GM18907 (cell line): ENCODE results near the gene SEMA5A.
"Not testable (repeated sequence)": the region's sequence is repeated elsewhere in the genome, so short reads cannot be mapped to it uniquely, and the experiment has no call there.

Source experiments
- ATAC-seq: cut with Tn5 transposase; IDR thresholded peaks from one replicate; pipeline ENCODE4 v1.9.1; 2021; ENCODE audit warnings: mild to moderate bottlenecking, moderate library complexity; ENCODE audit not compliant: unreplicated experiment

SEMA5A gene

GRCh38 chr5:9401786-9402472, 143.9 kb downstream of the SEMA5A start:
- no peak for ATAC-seq

- ATAC-seq = not testable (repeated sequence)
Observed at GRCh38 chr5:9399783-9400182, 146.1 kb downstream of the SEMA5A start.

GRCh38 chr5:9399094-9399493, 146.8 kb downstream of the SEMA5A start:
- no peak for ATAC-seq

GRCh38 chr5:9398227-9398626, 147.6 kb downstream of the SEMA5A start:
- ATAC-seq = no peak

- no peak for ATAC-seq
Observed at GRCh38 chr5:9396285-9396770, 149.5 kb downstream of the SEMA5A start.

- no peak for ATAC-seq
Observed at GRCh38 chr5:9395706-9396105, 150.2 kb downstream of the SEMA5A start.

- ATAC-seq = no peak
Observed at GRCh38 chr5:9394221-9394620, 151.7 kb downstream of the SEMA5A start.

- no peak for ATAC-seq
Observed at GRCh38 chr5:9392625-9393024, 153.2 kb downstream of the SEMA5A start.

- no peak for ATAC-seq
Observed at GRCh38 chr5:9391080-9391479, 154.8 kb downstream of the SEMA5A start.

DNA sequence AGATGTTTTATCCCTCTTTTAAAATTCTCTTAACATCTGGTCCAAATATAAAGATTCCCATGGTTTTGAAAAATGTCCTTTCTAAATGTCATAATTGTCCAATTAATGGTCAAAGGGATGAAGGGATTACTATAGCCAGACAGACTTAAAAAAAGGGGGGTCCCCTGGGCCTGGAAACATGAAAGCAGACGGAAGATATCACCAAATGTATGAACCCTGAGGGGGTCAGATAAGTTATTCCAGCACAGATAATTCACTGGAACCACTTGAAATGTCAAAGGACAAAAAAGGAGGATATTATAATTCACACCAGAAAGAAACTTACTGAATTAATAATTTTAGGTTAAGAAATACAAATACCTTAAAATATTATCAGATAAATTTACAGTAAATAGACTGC, 155.8 kb downstream of the SEMA5A start:
- no peak for ATAC-seq

GRCh38 chr5:9388941-9389674, 156.8 kb downstream of the SEMA5A start:
- ATAC-seq = no peak

GRCh38 chr5:9387879-9388278, 158.0 kb downstream of the SEMA5A start:
- ATAC-seq = no peak

- no peak for ATAC-seq
Observed at GRCh38 chr5:9386945-9387344, 158.9 kb downstream of the SEMA5A start.

DNA sequence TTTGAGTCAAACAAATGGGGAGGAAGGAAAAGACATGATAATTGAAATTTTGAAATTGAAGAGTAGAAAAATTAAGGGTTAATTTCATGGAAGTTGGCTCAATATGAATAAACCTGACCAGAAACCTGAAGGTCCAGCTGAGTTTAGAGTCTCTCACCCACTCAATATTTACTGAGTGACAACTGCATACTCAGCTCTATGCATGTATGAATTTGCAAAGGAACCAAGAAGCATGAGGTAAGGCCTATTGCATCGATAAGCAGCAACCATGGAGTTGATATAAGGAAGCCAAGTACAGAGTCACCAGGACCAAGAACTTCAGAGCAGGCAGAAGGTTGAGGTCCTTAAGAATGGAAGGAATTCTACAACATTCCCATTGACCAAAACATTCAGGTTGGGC, 163.4 kb downstream of the SEMA5A start:
- no peak for ATAC-seq

- peak; percentile 98 for ATAC-seq
Observed at GRCh38 chr5:9381464-9381863, 164.4 kb downstream of the SEMA5A start.

DNA sequence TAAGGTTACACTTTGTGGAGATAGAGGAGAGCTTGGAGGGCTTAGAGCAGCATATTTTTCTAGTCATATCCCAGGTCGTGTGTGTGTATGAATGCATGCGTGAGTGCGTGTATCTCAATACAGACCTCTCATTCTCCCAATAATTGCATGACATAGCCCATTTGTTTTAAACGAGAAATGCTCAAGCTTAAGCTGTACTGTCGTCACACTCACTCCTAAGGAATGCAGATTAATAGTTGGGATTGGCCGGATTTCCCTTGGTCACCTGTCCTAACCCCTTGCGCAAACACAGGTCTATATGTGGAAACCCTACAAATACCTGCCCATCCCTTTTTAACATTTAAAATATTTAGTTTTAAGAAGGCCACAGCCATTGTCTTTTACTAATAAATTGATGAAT, 165.8 kb downstream of the SEMA5A start:
- ATAC-seq = no peak

DNA sequence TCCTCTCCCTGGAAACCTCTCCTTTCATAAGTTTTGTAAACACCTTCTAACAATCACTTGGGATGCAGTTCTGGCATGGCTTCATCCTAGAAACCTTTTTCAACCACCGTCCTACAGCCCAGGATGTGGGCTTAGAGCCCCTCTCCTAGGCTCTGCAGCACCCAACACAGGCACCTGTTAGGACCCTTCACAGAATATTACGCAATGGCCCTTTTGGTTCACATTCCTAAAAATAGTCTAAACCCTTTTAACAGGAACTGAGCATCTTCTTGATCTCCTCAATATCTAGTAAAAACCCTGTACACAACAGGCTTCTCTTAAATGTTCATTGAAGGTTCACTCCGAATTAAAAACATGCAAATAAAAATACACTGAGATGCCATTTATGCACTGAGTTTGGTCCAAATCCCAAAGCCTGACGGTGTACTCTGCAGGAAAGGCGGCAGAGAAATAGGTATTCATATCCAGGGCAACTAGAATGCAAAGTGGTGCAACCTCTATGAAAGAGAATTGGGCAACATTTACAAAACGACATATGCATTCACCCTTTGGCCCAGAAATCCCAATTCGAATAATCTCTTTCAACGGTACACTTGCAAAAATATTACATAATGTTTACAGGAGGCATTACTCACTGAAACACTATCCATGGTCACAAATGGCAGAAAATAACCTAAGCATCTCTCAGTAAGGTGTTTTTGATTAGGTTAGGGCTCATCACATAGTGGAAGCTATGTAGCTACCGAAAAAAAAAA, 169.3 kb downstream of the SEMA5A start:
- no peak for ATAC-seq

- ATAC-seq = no peak
Observed at GRCh38 chr5:9375756-9376155, 170.1 kb downstream of the SEMA5A start.

DNA sequence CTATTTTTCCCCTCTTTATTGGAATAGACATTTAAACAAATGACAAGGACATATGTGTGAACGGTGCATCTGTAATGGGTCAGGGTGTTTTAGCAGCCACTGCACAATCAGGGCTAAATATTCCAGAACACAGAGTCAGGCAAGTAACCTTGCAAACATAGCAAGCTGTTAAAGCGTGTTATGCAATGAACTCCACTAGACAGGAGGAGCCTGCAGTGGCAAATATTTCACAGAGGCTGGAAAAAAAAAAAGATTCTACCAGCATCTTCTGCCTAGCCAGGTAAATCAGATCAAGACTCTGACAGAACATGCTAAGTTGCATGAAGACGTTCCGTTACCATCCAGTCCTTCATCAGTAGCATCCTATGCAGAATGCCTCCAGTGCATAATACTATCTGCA, 171.8 kb downstream of the SEMA5A start:
- ATAC-seq = no peak

GRCh38 chr5:9373571-9373970, 172.3 kb downstream of the SEMA5A start:
- no peak for ATAC-seq

DNA sequence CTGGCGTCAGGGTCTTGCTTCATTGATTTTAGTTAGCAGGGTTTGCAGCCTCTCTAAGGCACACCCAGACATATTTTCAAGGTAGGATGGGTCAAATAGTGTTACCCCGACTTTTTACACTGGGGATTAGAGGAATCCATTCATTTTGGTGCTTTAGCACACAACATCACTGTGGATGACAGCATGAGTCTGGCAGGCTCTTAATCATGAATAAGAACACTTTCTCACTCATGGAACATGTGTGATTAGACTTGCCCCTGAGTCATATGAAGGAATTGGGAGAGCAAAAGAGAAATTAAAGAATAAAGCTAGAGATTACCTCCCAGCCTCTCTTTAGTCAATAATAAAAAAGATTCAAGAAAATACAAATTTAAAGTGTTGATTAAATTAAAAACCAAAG, 175.6 kb downstream of the SEMA5A start:
- ATAC-seq = no peak

- no peak for ATAC-seq
Observed at GRCh38 chr5:9365512-9365911, 180.4 kb downstream of the SEMA5A start.
